Endothelial cell of umbilical vein (primary cell): ENCODE measurements around the gene DAD1.

Experiments used
- EZH2 ChIP-seq: IDR thresholded peaks from 2 replicates; pipeline ENCODE4 v1.6.1; 2012; ENCODE audit warnings: borderline replicate concordance, low read depth, mild to moderate bottlenecking, moderate library complexity, low read length, inconsistent platforms; ENCODE audit not compliant: severe bottlenecking
- FOS ChIP-seq: IDR thresholded peaks from 2 replicates; pipeline ENCODE4 v1.6.1; 2011; ENCODE audit warnings: mild to moderate bottlenecking, low read length, moderate library complexity, borderline replicate concordance; ENCODE audit not compliant: insufficient read depth
- POLR2A ChIP-seq: IDR thresholded peaks from 2 replicates; pipeline ENCODE4 v1.6.1; 2012; ENCODE audit warnings: low read depth, mild to moderate bottlenecking, control low read depth, low read length
- TF ChIP-seq, protein P1 (sequence below), 2 donors: IDR thresholded peaks; 1 replicate in 1 of 2; 2 replicates in 1 of 2; pipeline ENCODE4 v1.5.1; 2011; ENCODE audit warnings: low read length in 2 of 2, mild to moderate bottlenecking in 2 of 2, moderate library complexity in 2 of 2, control low read depth in 1 of 2, inconsistent platforms in 1 of 2, low read depth in 1 of 2; ENCODE audit not compliant: insufficient read depth in 1 of 2; ENCODE audit errors: extremely low read depth in 1 of 2

DNA sequence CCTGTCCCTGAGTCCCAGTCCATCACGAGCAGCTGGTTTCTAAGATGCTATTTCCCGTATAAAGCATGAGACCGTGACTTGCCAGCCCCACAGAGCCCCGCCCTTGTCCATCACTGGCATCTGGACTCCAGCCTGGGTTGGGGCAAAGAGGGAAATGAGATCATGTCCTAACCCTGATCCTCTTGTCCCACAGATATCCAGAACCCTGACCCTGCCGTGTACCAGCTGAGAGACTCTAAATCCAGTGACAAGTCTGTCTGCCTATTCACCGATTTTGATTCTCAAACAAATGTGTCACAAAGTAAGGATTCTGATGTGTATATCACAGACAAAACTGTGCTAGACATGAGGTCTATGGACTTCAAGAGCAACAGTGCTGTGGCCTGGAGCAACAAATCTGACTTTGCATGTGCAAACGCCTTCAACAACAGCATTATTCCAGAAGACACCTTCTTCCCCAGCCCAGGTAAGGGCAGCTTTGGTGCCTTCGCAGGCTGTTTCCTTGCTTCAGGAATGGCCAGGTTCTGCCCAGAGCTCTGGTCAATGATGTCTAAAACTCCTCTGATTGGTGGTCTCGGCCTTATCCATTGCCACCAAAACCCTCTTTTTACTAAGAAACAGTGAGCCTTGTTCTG lies 41.6 kb downstream of the DAD1 start:
- TF ChIP-seq, protein P1, sequence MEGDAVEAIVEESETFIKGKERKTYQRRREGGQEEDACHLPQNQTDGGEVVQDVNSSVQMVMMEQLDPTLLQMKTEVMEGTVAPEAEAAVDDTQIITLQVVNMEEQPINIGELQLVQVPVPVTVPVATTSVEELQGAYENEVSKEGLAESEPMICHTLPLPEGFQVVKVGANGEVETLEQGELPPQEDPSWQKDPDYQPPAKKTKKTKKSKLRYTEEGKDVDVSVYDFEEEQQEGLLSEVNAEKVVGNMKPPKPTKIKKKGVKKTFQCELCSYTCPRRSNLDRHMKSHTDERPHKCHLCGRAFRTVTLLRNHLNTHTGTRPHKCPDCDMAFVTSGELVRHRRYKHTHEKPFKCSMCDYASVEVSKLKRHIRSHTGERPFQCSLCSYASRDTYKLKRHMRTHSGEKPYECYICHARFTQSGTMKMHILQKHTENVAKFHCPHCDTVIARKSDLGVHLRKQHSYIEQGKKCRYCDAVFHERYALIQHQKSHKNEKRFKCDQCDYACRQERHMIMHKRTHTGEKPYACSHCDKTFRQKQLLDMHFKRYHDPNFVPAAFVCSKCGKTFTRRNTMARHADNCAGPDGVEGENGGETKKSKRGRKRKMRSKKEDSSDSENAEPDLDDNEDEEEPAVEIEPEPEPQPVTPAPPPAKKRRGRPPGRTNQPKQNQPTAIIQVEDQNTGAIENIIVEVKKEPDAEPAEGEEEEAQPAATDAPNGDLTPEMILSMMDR (IDR thresholded peaks at IDR 0.05; ENCODE audit: extremely low read depth in 1 of 2, insufficient read depth in 1 of 2, low read depth in 1 of 2, low read length in 2 of 2), result no peak
- TF ChIP-seq POLR2A, result no peak
- no peak for TF ChIP-seq EZH2
- peak; percentile 37 for TF ChIP-seq FOS
